ENCODE results near the gene TMEM41A. TPM values are rescaled to one million over a fixed set of nuclear protein-coding genes. Genes with fewer than 3 reads are reported as not detected.
A peak's percentile ranks its signal among the peaks of the same experiment; 100 is the strongest.
"Not testable (repeated sequence)": the region's sequence is repeated elsewhere in the genome, so short reads cannot be mapped to it uniquely, and the experiment has no call there.

Gene TMEM41A
- total and polyA plus RNA-seq, 8 donors: 4.6 to 10.6 (median 6.5) TPM

GRCh38 chr3:185460309-185460708, 38.5 kb downstream of the TMEM41A start:
- Histone ChIP-seq H3K4me1 (no peaks in the 10 kb centered on the region), H3K27ac (no peak overlapping the region), H3K27me3 (no peaks in the 10 kb centered on the region), H3K36me3 (peaks cover 0 to 17% (median 0%) of the 10 kb centered on the region in 3 donors), H3K4me3 (no peak overlapping the region), H3K9me3 (no peaks in the 10 kb centered on the region)
- no peak for ATAC-seq
- no peak for FAIRE-seq
- no peak for TF ChIP-seq CTCF (IDR thresholded peaks at IDR 0.05)
- intact Hi-C loops (cut with DNase I): no loop called here
- no peak for DNase-seq
- 78 to 84% methylated on average over 5 of the region's 5 CpGs for WGBS, 2 donors

- intact Hi-C loops (cut with DNase I): no loop called here
- no peak overlapping the region for H3K4me3 ChIP-seq
- DNase-seq: no peak
- no peak for FAIRE-seq
- no peaks in the 10 kb centered on the region for H3K27me3 ChIP-seq
- no peak for TF ChIP-seq CTCF (IDR thresholded peaks at IDR 0.05)
- no peaks in the 10 kb centered on the region for H3K9me3 ChIP-seq
- no peaks in the 10 kb centered on the region for H3K4me1 ChIP-seq
- H3K36me3 ChIP-seq: peaks cover 0 to 4% (median 0%) of the 10 kb centered on the region in 3 donors
- WGBS, 2 donors: 85 to 98% methylated on average over 2 of the region's 2 CpGs
- H3K27ac ChIP-seq: no peak overlapping the region
- ATAC-seq: no peak
Observed at GRCh38 chr3:185457376-185457775, 41.5 kb downstream of the TMEM41A start.

GRCh38 chr3:185451432-185451831, 47.4 kb downstream of the TMEM41A start:
- H3K4me1 ChIP-seq; FAIRE-seq; H3K27me3 ChIP-seq; ATAC-seq; H3K9me3 ChIP-seq; DNase-seq; H3K4me3 ChIP-seq; intact Hi-C loops (cut with DNase I); H3K27ac ChIP-seq: not testable (repeated sequence)
- H3K36me3 ChIP-seq: peaks cover 0 to 17% (median 0%) of the 10 kb centered on the region in 3 donors
- 91 to 92% methylated on average over 8 of the region's 8 CpGs for WGBS, 2 donors

- intact Hi-C loops (cut with DNase I): no loop called here
Observed at GRCh38 chr3:185448107-185448506, 50.7 kb downstream of the TMEM41A start.

GRCh38 chr3:185444329-185444728, 54.5 kb downstream of the TMEM41A start:
- Histone ChIP-seq H3K27ac (peak overlapping the region in 1 of 4 donors; percentile 14), H3K36me3 (peaks cover 0 to 4% (median 0%) of the 10 kb centered on the region in 3 donors), H3K4me3 (no peak overlapping the region), H3K27me3 (no peaks in the 10 kb centered on the region), H3K4me1 (peaks cover 0 to 4% (median 0%) of the 10 kb centered on the region in 3 donors), H3K9me3 (no peaks in the 10 kb centered on the region)
- FAIRE-seq (no peak), ATAC-seq (peak; percentile 34 to 79 (median 62)), DNase-seq (no peak)
- intact Hi-C loops (cut with DNase I): no loop called here
- no peak for TF ChIP-seq CTCF (IDR thresholded peaks at IDR 0.05)
- 43 to 45% methylated on average over 2 of the region's 2 CpGs for WGBS, 2 donors

More at GRCh38 chr3:185448107-185448506, 50.7 kb downstream of the TMEM41A start:
- Histone ChIP-seq H3K4me1 (no peaks in the 10 kb centered on the region), H3K9me3 (no peaks in the 10 kb centered on the region), H3K27me3 (no peaks in the 10 kb centered on the region), H3K27ac (no peak overlapping the region), H3K36me3 (peaks cover 0 to 17% (median 0%) of the 10 kb centered on the region in 3 donors), H3K4me3 (no peak overlapping the region)
- ATAC-seq (no peak), FAIRE-seq (no peak), DNase-seq (no peak)
- no peak for TF ChIP-seq CTCF (IDR thresholded peaks at IDR 0.05)

Measured in pancreas (tissue), 10 donors.